Bone marrow (tissue), 2 donors: ENCODE measurements around the gene MLPH.
"Not testable (repeated sequence)": the region's sequence is repeated elsewhere in the genome, so short reads cannot be mapped to it uniquely, and the experiment has no call there.

Experiments used
- DNase-seq, 2 donors: peaks; one replicate each; lab custom pipeline; 2025; lab: John Stamatoyannopoulos, UW

Gene MLPH

DNA sequence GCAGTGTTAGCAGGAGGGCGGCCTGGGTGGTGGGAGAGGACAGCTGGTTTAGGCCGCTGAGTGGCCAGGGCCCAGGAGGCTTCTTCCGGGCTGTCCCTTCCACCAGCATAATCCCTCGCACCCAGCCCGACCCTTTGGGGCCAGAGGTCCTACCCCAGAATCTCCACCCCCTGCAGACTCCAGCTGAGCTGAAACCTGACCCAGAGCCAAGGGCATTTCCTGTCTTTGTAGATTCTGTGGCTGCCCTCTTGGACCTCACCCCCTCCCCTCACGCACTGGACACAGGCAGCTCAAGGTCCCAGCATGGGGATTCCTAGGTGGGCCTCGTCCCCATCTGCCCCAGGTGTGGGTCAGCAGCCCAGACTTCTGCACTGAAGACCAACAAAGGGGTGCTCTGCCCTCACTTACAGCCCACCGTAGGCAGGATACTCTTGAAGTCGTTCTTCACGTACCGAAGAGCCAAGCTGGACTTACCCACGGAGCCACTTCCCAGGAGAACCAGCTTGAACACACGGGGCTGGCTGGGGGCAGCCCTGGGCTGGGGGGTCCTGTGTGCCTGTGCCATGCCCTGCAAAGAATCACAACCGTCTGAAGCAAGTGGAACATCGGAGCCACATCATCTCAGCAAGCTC, 98.7 kb downstream of the MLPH start:
- no peak for DNase-seq

DNA sequence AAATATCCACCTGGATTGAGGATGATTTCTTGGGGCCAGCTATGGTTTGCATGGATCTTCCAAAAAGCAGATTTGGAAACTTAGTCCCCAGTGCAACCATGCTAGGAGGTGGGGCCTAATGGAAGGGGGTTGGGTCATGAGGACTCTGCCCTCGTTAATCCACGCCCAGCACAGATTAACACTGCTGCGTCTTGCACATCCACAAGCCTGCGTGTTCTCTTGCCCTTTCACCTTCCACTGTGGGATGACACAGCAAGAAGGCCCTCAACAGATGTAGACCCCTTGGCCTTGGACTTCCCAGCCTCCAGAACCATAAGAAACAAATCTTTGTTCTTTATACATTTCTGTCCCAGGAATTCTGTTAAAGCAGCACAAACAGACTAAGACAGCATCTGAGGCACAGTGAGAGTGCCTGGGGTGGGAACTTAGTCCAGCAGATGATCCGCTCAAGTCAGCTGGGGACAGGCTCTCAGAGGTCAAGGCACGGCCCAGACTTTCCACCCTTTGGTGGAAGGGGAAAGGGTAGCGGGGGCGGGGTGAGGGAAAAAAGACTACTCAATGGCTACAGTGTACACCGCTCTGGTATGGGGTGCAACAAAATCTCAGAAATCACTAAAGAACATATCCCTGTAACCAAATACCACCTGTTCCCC, 101.1 kb downstream of the MLPH start:
- DNase-seq, result no peak

- DNase-seq, result no peak
Measured at GRCh38 chr2:237590272-237591140, 103.5 kb downstream of the MLPH start, which contains the start of gene RAB17. Gene RAB17, minus strand, starts transcription at chr2:237590734. Its CDS starts 4,580 bp downstream, at chr2:237586154.

- no peak for DNase-seq
Measured at GRCh38 chr2:237591141-237591881, 104.3 kb downstream of the MLPH start.

DNA sequence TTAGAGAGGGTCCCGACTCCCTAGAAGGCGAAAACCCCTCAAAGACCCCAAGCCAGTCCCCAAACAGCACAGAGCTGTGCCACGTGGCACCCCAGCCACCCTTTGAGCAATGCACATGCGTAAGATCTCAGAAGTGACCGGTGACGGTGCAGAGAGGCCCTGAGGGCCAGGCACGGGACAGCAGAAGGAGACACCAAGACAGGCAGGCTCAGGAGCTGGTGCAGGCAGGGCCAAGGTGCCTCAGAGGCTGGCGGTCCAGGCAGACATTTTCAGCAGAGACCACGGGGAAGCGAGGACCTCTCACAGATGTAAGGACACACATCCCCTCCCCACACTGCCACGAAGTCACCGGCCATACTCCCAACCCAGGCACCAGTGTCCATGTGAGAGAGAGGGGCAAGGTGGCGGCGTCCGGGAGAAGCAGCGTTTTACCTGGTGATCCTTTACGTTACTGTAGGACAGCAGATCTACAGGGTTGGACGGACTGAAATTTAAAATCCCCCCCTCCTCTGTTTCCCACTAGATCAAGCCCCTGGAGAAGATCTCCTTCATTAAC, 105.5 kb downstream of the MLPH start:
- no peak for DNase-seq

DNA sequence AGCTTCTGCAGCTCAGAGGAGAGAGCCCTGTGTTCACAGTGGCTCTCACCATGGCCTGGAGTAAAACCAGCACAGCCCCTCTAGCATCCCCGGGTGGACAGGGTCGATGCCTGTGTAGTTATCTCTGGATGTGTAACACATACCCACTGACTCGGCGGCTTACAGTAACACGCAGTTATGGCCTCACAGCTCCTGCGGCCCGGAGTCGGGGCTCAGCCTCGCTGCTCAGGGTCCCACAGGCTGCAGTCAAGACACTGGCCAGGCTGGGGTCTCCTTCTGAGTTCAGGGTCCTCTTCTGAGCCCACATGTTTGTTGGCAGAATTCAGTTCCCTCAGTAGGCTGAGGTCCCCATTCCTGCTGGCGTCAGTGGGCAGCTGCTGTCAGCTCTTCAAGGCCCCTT, 106.0 kb downstream of the MLPH start:
- no peak for DNase-seq

GRCh38 chr2:237593596-237594320, 106.7 kb downstream of the MLPH start:
- DNase-seq, result no peak

DNA sequence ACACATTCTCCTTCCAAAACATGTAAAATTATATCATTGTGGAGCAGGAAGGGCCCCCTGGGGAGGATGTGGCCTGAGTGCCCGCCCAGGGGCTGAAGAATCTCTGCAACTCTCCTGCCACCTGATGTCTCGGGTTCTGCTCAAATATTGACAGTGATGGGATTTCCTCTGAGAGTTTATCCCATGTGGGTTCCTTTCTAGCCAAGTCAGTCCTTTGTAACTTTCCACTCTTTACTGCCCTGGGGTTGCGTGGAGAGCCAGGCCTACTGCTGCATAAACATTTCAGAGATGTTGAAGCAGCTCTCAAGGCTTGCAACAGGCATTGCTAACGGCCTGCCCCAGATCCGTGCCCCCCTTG, 107.4 kb downstream of the MLPH start:
- DNase-seq, result no peak

DNA sequence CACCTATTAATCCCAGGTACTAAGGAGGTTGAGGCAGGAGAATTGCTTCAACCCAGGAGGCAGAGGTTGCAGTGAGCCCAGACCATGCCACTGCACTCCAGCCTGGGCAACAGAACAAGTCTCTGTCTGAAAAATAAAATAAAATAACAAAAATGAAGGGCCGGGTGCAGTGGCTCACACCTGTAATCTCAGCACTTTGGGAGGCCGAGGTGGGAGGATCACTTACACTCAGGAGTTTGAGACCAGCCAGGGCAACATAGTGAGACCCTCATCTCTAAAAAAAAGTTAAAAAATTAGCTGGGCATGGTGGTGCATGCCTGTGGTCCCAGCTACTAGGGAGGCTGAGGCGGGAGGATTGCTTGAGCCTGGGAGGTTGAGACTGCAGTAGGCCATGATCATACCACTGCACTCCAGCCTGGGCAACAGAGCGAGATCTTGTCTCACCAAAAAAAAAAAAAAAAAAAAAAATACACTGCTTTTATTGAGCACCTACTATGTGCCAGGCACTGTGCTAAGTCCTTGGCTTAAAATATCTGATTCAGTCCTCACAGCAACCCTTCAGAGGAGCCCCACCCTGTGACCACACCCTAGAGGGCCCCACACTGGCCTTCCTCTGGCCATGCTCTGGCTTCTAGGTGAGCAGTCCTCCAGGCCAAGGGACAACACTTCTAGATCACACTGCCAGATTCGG, 108.9 kb downstream of the MLPH start:
- DNase-seq, result not testable (repeated sequence)

GRCh38 chr2:237596520-237597195, 109.6 kb downstream of the MLPH start:
- no peak for DNase-seq

DNA sequence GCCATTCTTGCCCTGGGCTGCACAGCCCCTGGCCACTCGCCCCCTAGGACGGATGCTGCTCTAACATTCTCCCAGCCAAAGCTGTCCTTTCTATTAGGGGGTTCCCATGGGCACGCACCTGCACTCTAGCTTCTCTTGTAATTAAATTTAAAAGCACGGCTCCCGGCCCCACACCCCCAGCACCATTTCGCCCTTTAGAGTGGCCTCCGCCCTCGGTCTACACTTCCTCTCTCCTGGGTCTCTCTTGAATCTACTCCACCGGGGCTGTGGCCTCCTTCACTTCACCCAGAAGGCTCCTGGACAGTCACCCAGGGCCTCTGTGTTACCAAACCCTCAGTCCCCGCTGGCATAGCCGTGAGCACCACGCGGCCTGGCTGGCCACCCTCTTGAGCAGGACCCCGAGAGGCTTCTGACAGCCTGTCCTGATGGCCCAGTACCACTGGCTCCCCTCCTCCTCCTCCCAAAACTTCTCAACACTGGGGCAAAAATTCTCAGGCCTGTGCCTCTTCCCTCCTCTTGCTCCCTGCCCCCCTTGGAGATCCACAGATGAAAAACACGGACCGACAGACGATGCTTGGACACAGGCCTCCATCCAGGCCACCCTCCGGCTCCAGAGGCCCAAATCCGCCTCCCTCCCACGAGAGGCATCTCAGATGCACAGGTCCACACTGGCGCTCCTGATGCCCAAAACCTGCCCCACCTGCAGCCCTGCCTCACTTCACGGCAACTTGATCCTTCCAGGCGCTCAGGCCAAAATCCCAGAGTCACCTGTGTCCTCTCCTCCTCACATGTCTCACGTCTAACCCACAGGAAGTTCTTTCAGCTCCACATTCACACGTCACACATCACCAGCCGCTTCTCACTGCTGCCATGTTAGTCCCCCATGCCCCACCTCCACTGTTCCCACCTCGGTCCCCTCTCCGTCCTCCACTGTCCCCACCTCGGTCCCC, 110.4 kb downstream of the MLPH start:
- no peak for DNase-seq

DNA sequence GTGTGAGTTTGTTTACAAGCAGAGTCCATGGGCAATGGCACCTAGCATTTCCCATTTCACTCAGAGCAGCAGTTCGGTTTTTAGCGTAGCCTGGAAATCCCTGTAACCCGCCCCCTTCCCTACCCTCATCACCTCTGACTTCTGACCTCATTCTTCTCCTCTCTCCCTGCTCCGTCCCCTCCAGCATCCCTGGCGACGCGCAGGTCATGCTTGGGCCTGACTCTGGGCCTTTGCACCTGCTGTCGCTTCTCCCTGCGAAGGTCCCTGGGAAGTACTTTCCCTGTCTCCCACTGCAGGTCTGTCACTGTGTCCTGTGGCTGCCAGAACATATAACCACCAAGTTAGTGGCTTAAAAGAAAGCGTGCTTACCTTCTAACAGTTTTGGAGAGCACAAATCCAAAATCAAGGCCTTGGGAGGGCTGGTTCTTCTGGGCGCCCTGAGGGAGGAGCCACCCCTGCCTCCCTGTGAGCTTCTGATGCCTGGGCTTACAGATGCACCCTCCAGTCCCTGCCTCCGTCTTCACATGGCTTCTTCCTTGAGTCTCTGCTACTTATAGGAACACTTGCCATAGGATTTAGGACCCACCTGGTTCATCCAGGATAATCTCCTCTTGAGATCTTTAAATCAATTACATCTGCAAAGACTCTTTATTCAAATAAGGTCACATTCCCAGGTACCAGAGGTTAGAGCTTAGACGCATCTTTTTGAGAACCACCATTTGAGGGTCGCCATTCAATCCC, 111.6 kb downstream of the MLPH start:
- DNase-seq, result no peak

DNA sequence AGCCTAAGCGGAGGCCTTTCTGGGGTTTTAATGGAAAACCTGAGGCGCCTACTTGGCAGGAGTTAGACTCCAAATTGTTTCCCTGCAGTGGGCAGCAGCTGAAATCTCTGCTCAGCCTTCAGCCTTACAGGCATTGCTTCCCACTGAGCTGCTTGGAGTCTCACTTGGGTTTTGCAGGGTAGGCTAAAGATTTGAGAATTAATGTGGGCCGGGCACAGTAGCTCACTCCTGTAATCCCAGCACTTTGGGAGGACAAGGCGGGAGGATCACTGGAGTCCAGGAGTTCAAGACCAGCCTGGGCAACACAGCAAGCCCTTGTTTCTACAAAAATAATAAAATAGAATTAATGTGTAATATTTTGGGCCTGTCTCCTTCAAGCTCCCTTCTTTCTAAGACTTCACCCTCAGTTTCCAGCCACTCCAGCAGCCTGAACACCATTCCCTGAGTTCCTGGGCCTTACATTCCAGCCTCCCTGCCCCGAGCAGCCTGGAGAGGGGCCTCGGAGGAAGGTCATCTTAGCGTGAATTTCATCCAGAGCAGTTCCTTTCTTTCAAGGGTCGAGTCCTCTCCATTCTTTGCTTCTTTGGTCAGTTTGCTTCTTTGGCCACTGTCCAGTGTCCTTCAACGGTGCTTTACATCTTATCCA, 112.5 kb downstream of the MLPH start:
- no peak for DNase-seq

- no peak for DNase-seq
Measured at GRCh38 chr2:237600205-237600846, 113.3 kb downstream of the MLPH start.

- DNase-seq, result no peak
Measured at GRCh38 chr2:237601453-237602116, 114.5 kb downstream of the MLPH start.

GRCh38 chr2:237602409-237602808, 115.4 kb downstream of the MLPH start:
- no peak for DNase-seq
